ENCODE results near the gene CAMSAP2.

CAMSAP2 gene

GRCh38 chr1:200837931-200838571 lies 99.4 kb downstream of the CAMSAP2 start:
- H3K27ac ChIP-seq (ENCODE audit: insufficient read depth, low read depth, low read length, poor library complexity, severe bottlenecking): no peak overlapping the region
- H3K4me1 ChIP-seq (ENCODE audit: control insufficient read depth, insufficient read depth, low read length): no peaks in the 10 kb centered on the region
- H3K4me3 ChIP-seq (ENCODE audit: insufficient read depth, low read depth, low read length): no peak overlapping the region
- no peaks in the 10 kb centered on the region for H3K27me3 ChIP-seq (ENCODE audit: control insufficient read depth, insufficient read depth, low read length, poor library complexity, severe bottlenecking)
- H3K36me3 ChIP-seq (ENCODE audit: control insufficient read depth, insufficient read depth, low read length): no peaks in the 10 kb centered on the region
- no peaks in the 10 kb centered on the region for H3K9me3 ChIP-seq (ENCODE audit: control insufficient read depth, low read length)
- WGBS, 2 experiments: 80 to 100% methylated on average over 1 of the region's 2 CpGs

- H3K4me1 ChIP-seq (ENCODE audit: control insufficient read depth, insufficient read depth, low read length): no peaks in the 10 kb centered on the region
- no peaks in the 10 kb centered on the region for H3K9me3 ChIP-seq (ENCODE audit: control insufficient read depth, low read length)
- no peaks in the 10 kb centered on the region for H3K36me3 ChIP-seq (ENCODE audit: control insufficient read depth, insufficient read depth, low read length)
- 96 to 98% methylated on average over 3 of the region's 3 CpGs for WGBS, 2 experiments
- H3K4me3 ChIP-seq (ENCODE audit: insufficient read depth, low read depth, low read length): no peak overlapping the region
- H3K27ac ChIP-seq (ENCODE audit: insufficient read depth, low read depth, low read length, poor library complexity, severe bottlenecking): no peak overlapping the region
- no peaks in the 10 kb centered on the region for H3K27me3 ChIP-seq (ENCODE audit: control insufficient read depth, insufficient read depth, low read length, poor library complexity, severe bottlenecking)
Observed at GRCh38 chr1:200838676-200839445, 100.2 kb downstream of the CAMSAP2 start.

- peaks cover 17% of the 10 kb centered on the region for H3K36me3 ChIP-seq (ENCODE audit: control insufficient read depth, insufficient read depth, low read length)
- H3K4me3 ChIP-seq (ENCODE audit: insufficient read depth, low read depth, low read length): no peak overlapping the region
- H3K27ac ChIP-seq (ENCODE audit: insufficient read depth, low read depth, low read length, poor library complexity, severe bottlenecking): no peak overlapping the region
- no peaks in the 10 kb centered on the region for H3K4me1 ChIP-seq (ENCODE audit: control insufficient read depth, insufficient read depth, low read length)
- H3K9me3 ChIP-seq (ENCODE audit: control insufficient read depth, low read length): no peaks in the 10 kb centered on the region
- WGBS, 2 experiments: 96 to 98% methylated on average over 4 of the region's 4 CpGs
- H3K27me3 ChIP-seq (ENCODE audit: control insufficient read depth, insufficient read depth, low read length, poor library complexity, severe bottlenecking): no peaks in the 10 kb centered on the region
Observed at GRCh38 chr1:200845360-200845759, 106.7 kb downstream of the CAMSAP2 start.

GRCh38 chr1:200846398-200846797 lies 107.7 kb downstream of the CAMSAP2 start:
- H3K4me1 ChIP-seq (ENCODE audit: control insufficient read depth, insufficient read depth, low read length): no peaks in the 10 kb centered on the region
- 86 to 95% methylated on average over 1 of the region's 1 CpG for WGBS, 2 experiments
- H3K36me3 ChIP-seq (ENCODE audit: control insufficient read depth, insufficient read depth, low read length): peaks cover 25% of the 10 kb centered on the region
- no peaks in the 10 kb centered on the region for H3K27me3 ChIP-seq (ENCODE audit: control insufficient read depth, insufficient read depth, low read length, poor library complexity, severe bottlenecking)
- no peaks in the 10 kb centered on the region for H3K9me3 ChIP-seq (ENCODE audit: control insufficient read depth, low read length)
- no peak overlapping the region for H3K4me3 ChIP-seq (ENCODE audit: insufficient read depth, low read depth, low read length)
- no peak overlapping the region for H3K27ac ChIP-seq (ENCODE audit: insufficient read depth, low read depth, low read length, poor library complexity, severe bottlenecking)

GRCh38 chr1:200849430-200849829 lies 110.7 kb downstream of the CAMSAP2 start:
- H3K27ac ChIP-seq (ENCODE audit: insufficient read depth, low read depth, low read length, poor library complexity, severe bottlenecking): no peak overlapping the region
- no peaks in the 10 kb centered on the region for H3K27me3 ChIP-seq (ENCODE audit: control insufficient read depth, insufficient read depth, low read length, poor library complexity, severe bottlenecking)
- H3K4me3 ChIP-seq (ENCODE audit: insufficient read depth, low read depth, low read length): no peak overlapping the region
- H3K36me3 ChIP-seq (ENCODE audit: control insufficient read depth, insufficient read depth, low read length): peaks cover 33% of the 10 kb centered on the region
- WGBS, 2 experiments: 96% methylated on average over 6 of the region's 6 CpGs
- no peaks in the 10 kb centered on the region for H3K9me3 ChIP-seq (ENCODE audit: control insufficient read depth, low read length)
- H3K4me1 ChIP-seq (ENCODE audit: control insufficient read depth, insufficient read depth, low read length): no peaks in the 10 kb centered on the region

GRCh38 chr1:200850554-200850953 lies 111.9 kb downstream of the CAMSAP2 start:
- no peak overlapping the region for H3K4me3 ChIP-seq (ENCODE audit: insufficient read depth, low read depth, low read length)
- H3K27me3 ChIP-seq (ENCODE audit: control insufficient read depth, insufficient read depth, low read length, poor library complexity, severe bottlenecking): no peaks in the 10 kb centered on the region
- no peak overlapping the region for H3K27ac ChIP-seq (ENCODE audit: insufficient read depth, low read depth, low read length, poor library complexity, severe bottlenecking)
- no peaks in the 10 kb centered on the region for H3K9me3 ChIP-seq (ENCODE audit: control insufficient read depth, low read length)
- no peaks in the 10 kb centered on the region for H3K4me1 ChIP-seq (ENCODE audit: control insufficient read depth, insufficient read depth, low read length)
- H3K36me3 ChIP-seq (ENCODE audit: control insufficient read depth, insufficient read depth, low read length): peaks cover 34% of the 10 kb centered on the region

GRCh38 chr1:200856716-200857357 lies 118.1 kb downstream of the CAMSAP2 start:
- H3K4me1 ChIP-seq (ENCODE audit: control insufficient read depth, insufficient read depth, low read length): no peaks in the 10 kb centered on the region
- H3K27me3 ChIP-seq (ENCODE audit: control insufficient read depth, insufficient read depth, low read length, poor library complexity, severe bottlenecking): no peaks in the 10 kb centered on the region
- H3K4me3 ChIP-seq (ENCODE audit: insufficient read depth, low read depth, low read length): no peak overlapping the region
- H3K36me3 ChIP-seq (ENCODE audit: control insufficient read depth, insufficient read depth, low read length): peaks cover 26% of the 10 kb centered on the region
- WGBS, 2 experiments: 92 to 93% methylated on average over 1 to 2 of the region's 2 CpGs
- no peaks in the 10 kb centered on the region for H3K9me3 ChIP-seq (ENCODE audit: control insufficient read depth, low read length)
- H3K27ac ChIP-seq (ENCODE audit: insufficient read depth, low read depth, low read length, poor library complexity, severe bottlenecking): no peak overlapping the region

- H3K36me3 ChIP-seq (ENCODE audit: control insufficient read depth, insufficient read depth, low read length): peaks cover 28% of the 10 kb centered on the region
- no peak overlapping the region for H3K4me3 ChIP-seq (ENCODE audit: insufficient read depth, low read depth, low read length)
- H3K27me3 ChIP-seq (ENCODE audit: control insufficient read depth, insufficient read depth, low read length, poor library complexity, severe bottlenecking): no peaks in the 10 kb centered on the region
- no peaks in the 10 kb centered on the region for H3K4me1 ChIP-seq (ENCODE audit: control insufficient read depth, insufficient read depth, low read length)
- no peaks in the 10 kb centered on the region for H3K9me3 ChIP-seq (ENCODE audit: control insufficient read depth, low read length)
- WGBS, 2 experiments: 90 to 100% methylated on average over 1 of the region's 1 CpG
- no peak overlapping the region for H3K27ac ChIP-seq (ENCODE audit: insufficient read depth, low read depth, low read length, poor library complexity, severe bottlenecking)
Observed at GRCh38 chr1:200857804-200858203, 119.1 kb downstream of the CAMSAP2 start.

GRCh38 chr1:200861937-200862647 lies 123.4 kb downstream of the CAMSAP2 start:
- no peak overlapping the region for H3K4me3 ChIP-seq (ENCODE audit: insufficient read depth, low read depth, low read length)
- H3K36me3 ChIP-seq (ENCODE audit: control insufficient read depth, insufficient read depth, low read length): peaks cover 15% of the 10 kb centered on the region
- no peak overlapping the region for H3K27ac ChIP-seq (ENCODE audit: insufficient read depth, low read depth, low read length, poor library complexity, severe bottlenecking)
- no peaks in the 10 kb centered on the region for H3K27me3 ChIP-seq (ENCODE audit: control insufficient read depth, insufficient read depth, low read length, poor library complexity, severe bottlenecking)
- 96 to 100% methylated on average over 1 to 2 of the region's 2 CpGs for WGBS, 2 experiments
- H3K9me3 ChIP-seq (ENCODE audit: control insufficient read depth, low read length): no peaks in the 10 kb centered on the region
- H3K4me1 ChIP-seq (ENCODE audit: control insufficient read depth, insufficient read depth, low read length): peaks cover 1% of the 10 kb centered on the region
